Smooth muscle cell (in vitro differentiated cells): ENCODE measurements around the gene ITGA1. TPM values are rescaled to one million over a fixed set of nuclear protein-coding genes. Genes with fewer than 3 reads are reported as not detected.
"Not testable (repeated sequence)": the region's sequence is repeated elsewhere in the genome, so short reads cannot be mapped to it uniquely, and the experiment has no call there.

Source experiments
- DNase-seq: peaks from one replicate; lab custom pipeline; 2025; ENCODE audit not compliant: unreplicated experiment; lab: John Stamatoyannopoulos, UW
- H2AFZ ChIP-seq: fragments of 200-600 bp; sonication (generic); 2 replicates; pipeline ENCODE4 v1.6.0; 2016; ENCODE audit warnings: antibody characterized with exemption, low read depth, mild to moderate bottlenecking
- H3F3A ChIP-seq: fragments of 200-600 bp; sonication (generic); 2 replicates; pipeline ENCODE4 v1.6.0; 2017; ENCODE audit warnings: antibody characterized with exemption, low read depth
- H3K27ac ChIP-seq: fragments of 200-600 bp; sonication (generic); 2 replicates; pipeline ENCODE4 v1.5.1; 2016; ENCODE audit warnings: low read depth, mild to moderate bottlenecking
- H3K27me3 ChIP-seq: fragments of 200-600 bp; sonication (generic); 2 replicates; pipeline ENCODE4 v1.6.1; 2016; ENCODE audit warnings: low read depth, mild to moderate bottlenecking
- H3K36me3 ChIP-seq: fragments of 200-600 bp; sonication (generic); 2 replicates; pipeline ENCODE4 v1.5.1; 2016; ENCODE audit warnings: low read depth
- H3K4me1 ChIP-seq: fragments of 200-600 bp; sonication (generic); 2 replicates; pipeline ENCODE4 v1.5.1; 2016; ENCODE audit warnings: low read depth
- H3K4me2 ChIP-seq: fragments of 200-600 bp; sonication (generic); 2 replicates; pipeline ENCODE4 v1.6.0; 2016; ENCODE audit warnings: mild to moderate bottlenecking
- H3K4me3 ChIP-seq: fragments of 200-600 bp; sonication (generic); 2 replicates; pipeline ENCODE4 v1.5.1; 2016; ENCODE audit warnings: mild to moderate bottlenecking
- H3K79me2 ChIP-seq: fragments of 200-600 bp; sonication (generic); 2 replicates; pipeline ENCODE4 v1.6.0; 2016; ENCODE audit warnings: low read depth, mild to moderate bottlenecking
- H3K9ac ChIP-seq: fragments of 200-600 bp; sonication (generic); 2 replicates; pipeline ENCODE4 v1.6.0; 2016; ENCODE audit warnings: low read depth
- H3K9me3 ChIP-seq: fragments of 200-600 bp; sonication (generic); replicated peaks from 2 replicates; pipeline ENCODE4 v1.5.1; 2016; ENCODE audit warnings: low read depth
- H4K20me1 ChIP-seq: fragments of 200-600 bp; sonication (generic); 2 replicates; pipeline ENCODE4 v1.6.0; 2016; ENCODE audit warnings: low read depth
- CTCF ChIP-seq: fragments of 200-600 bp; sonication (generic); IDR thresholded peaks from 2 replicates; pipeline ENCODE4 v1.5.1; 2017; ENCODE audit warnings: borderline replicate concordance, mild to moderate bottlenecking, antibody characterized with exemption; ENCODE audit not compliant: insufficient read depth, poor library complexity, severe bottlenecking
- WGBS: methylation state at CpG from one replicate; pipeline ENCODE4 v1.1.7; 2016; ENCODE audit warnings: low lambda C conversion rate; 5-methylcytosine and 5-hydroxymethylcytosine counted together
- polyA plus RNA-seq: library from polyadenylated mRNA; unstranded; fragments of >200 nt; fragmentation: Nextera tagmentation; extraction: Ambion mirVana; gene quantifications from 2 replicates; pipeline ENCODE4 v1.2.1, GENCODE V29; 2016
- total RNA-seq: library from RNA; depleted of rRNA; stranded (reverse); fragments of >200 nt; gene quantifications from 2 replicates; pipeline ENCODE4 v1.2.3, GENCODE V29; 2014

Gene ITGA1
- total and polyA plus RNA-seq, 2 experiments from 2014 or later = 85.2 to 250 TPM

- peak overlapping the region; percentile 54 for H3K27ac ChIP-seq
- no peaks in the 10 kb centered on the region for H4K20me1 ChIP-seq
- H2AFZ ChIP-seq = no peak overlapping the region
- H3K4me3 ChIP-seq = no peak overlapping the region
- TF ChIP-seq CTCF = no peak
- no peaks in the 10 kb centered on the region for H3K9me3 ChIP-seq
- H3K27me3 ChIP-seq = no peaks in the 10 kb centered on the region
- no peaks in the 10 kb centered on the region for H3K36me3 ChIP-seq
- peak overlapping the region; percentile 34 for H3K4me2 ChIP-seq
- H3F3A ChIP-seq = peaks cover 7% of the 10 kb centered on the region
- peaks cover 7% of the 10 kb centered on the region for H3K4me1 ChIP-seq
- WGBS = 37% methylated on average over 2 of the region's 2 CpGs
- no peak for DNase-seq
- no peaks in the 10 kb centered on the region for H3K79me2 ChIP-seq
- no peak overlapping the region for H3K9ac ChIP-seq
Measured at GRCh38 chr5:52743012-52743411, 44.7 kb upstream of the ITGA1 start.

DNA sequence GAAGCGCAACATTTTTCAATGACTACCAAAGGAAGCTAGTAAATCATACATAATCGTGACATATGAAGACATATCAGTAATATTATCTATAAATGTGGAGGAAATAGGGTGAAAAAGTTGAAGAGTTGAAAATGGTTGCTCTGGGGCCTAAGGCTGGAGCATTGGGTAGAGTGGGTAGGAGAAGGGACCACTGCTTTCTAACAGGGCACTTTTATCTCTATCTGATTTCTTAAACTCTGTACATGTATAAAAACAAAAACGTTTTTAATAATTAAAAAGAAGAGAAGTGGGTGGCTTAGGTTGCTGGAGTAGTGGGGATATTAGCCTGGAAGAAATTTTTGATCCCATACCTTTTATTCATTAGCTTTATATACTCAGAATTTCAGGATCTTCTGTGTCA is 44.2 kb upstream of the ITGA1 start:
- peaks cover 7% of the 10 kb centered on the region for H3K4me1 ChIP-seq
- H3F3A ChIP-seq = peaks cover 7% of the 10 kb centered on the region
- H3K9ac ChIP-seq = no peak overlapping the region
- TF ChIP-seq CTCF = no peak
- no peaks in the 10 kb centered on the region for H3K9me3 ChIP-seq
- peak overlapping the region; percentile 54 for H3K27ac ChIP-seq
- no peaks in the 10 kb centered on the region for H3K79me2 ChIP-seq
- H4K20me1 ChIP-seq = no peaks in the 10 kb centered on the region
- no peaks in the 10 kb centered on the region for H3K27me3 ChIP-seq
- H3K4me3 ChIP-seq = no peak overlapping the region
- H2AFZ ChIP-seq = peak overlapping the region; percentile 11
- H3K36me3 ChIP-seq = no peaks in the 10 kb centered on the region
- peak overlapping the region; percentile 34 for H3K4me2 ChIP-seq
- no peak for DNase-seq
- WGBS = 76% methylated on average over 3 of the region's 3 CpGs

DNA sequence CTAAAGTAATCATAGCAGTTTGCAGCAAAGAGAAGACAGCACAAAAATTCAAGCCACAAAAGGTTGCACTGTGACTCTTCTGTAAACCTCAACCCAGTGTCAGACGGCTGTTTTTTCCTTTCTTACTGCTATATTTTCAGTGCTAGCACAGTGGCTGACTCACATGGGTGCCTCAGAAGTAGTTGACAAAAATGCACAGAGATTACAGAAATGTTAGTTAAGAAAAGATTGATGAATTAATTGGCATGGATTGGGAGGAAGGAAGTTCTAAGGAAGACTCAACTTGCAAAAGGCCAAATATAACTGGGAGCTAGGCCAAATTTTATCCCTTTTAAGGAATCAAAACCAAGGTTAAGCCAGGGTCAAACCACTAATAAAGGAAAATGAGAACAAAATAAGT is 43.7 kb upstream of the ITGA1 start:
- Histone ChIP-seq H4K20me1 (no peaks in the 10 kb centered on the region), H3K9me3 (no peaks in the 10 kb centered on the region), H3K27ac (peak overlapping the region; percentile 54), H3K4me2 (peak overlapping the region; percentile 34), H2AFZ (peak overlapping the region; percentile 11), H3F3A (peaks cover 7% of the 10 kb centered on the region), H3K79me2 (no peaks in the 10 kb centered on the region), H3K9ac (no peak overlapping the region), H3K4me1 (peaks cover 7% of the 10 kb centered on the region), H3K4me3 (no peak overlapping the region), H3K36me3 (no peaks in the 10 kb centered on the region), H3K27me3 (no peaks in the 10 kb centered on the region)
- no peak for DNase-seq
- TF ChIP-seq CTCF = no peak
- WGBS = 4% methylated on average over 1 of the region's 1 CpG

DNA sequence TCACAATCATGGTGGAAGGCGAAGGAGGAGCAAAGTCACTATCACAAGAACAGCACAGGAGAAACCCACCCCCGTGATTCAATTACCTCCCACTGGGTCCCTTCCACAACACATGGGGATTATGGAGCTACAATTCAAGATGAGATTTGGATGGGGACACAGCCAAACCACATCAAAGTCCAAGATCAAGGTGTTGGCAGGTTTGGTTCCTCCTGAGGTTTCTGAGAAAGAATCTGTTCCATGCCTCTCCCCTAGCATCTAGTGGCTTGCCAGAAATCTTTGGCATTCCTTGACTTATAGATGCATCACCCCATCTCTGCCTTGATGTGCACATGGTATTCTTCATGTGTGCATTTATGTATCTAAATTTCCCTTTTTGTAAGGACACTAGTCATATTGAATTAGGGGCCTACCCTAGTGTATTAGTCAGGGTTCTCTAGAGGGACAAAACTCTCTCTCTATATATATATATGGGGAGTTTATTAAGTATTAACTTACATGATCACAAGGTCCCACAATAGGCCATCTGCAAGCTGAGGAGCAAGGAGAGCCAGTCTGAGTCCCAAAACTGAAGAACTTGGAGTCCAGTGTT is 42.8 kb upstream of the ITGA1 start:
- DNase-seq, H3K36me3 ChIP-seq, H3K27ac ChIP-seq, H2AFZ ChIP-seq, H4K20me1 ChIP-seq, H3K9ac ChIP-seq, H3K9me3 ChIP-seq, H3K4me2 ChIP-seq, H3K4me3 ChIP-seq, H3F3A ChIP-seq, H3K79me2 ChIP-seq, H3K4me1 ChIP-seq, H3K27me3 ChIP-seq: not testable (repeated sequence)
- WGBS = 80% methylated on average over 2 of the region's 2 CpGs
